K562 (cell line): ENCODE data around the gene TDRKH. TPM values are rescaled to one million over a fixed set of nuclear protein-coding genes. Genes with fewer than 3 reads are reported as not detected.

ENCODE experiments used
- ATAC-seq: fragments of 200-7000 bp; cut with Tn5 transposase; 3 replicates; pipeline ENCODE4 v1.9.1; 2020; ENCODE audit warnings: moderate library complexity
- BruUV-seq: library from RNA; stranded (reverse); fragments of 400-500 nt; replicated peaks from 2 replicates; lab custom pipeline; 2021; lab: Mats Ljungman, UMichigan
- CTCF ChIA-PET: fragments of 300-600 bp; formaldehyde crosslinking; extraction: SDS; loops from one replicate; lab custom pipeline; 2021; ENCODE audit warnings: low intra/inter-chr PET ratio; lab: Yijun Ruan, JAX
- POLR2A ChIA-PET: fragments of 300-600, 350-650 bp; sonication (Branson Sonifier 250); formaldehyde crosslinking; extraction: SDS; loops from one replicate; lab custom pipeline; 2021; ENCODE audit warnings: antibody characterized with exemption, inconsistent platforms; lab: Yijun Ruan, JAX
- DNase-seq, 4 experiments: peaks; one replicate each; pipeline versions ENCODE4 v3.0.0 to v3.0.0-alpha.2; 2011 to 2018; ENCODE audit warnings: low spot score in 3 of 4, mixed read lengths in 3 of 4; ENCODE audit errors: extremely low read depth in 1 of 4
- FAIRE-seq: peaks from 2 replicates; lab custom pipeline; 2011; peaks lifted over from hg19 to GRCh38; lab: Jason Lieb, UNC
- H2AFZ ChIP-seq: 2 replicates; pipeline ENCODE4 v1.6.0; 2011; ENCODE audit warnings: low read depth, low read length, control low read depth, inconsistent platforms
- H3K27ac ChIP-seq: fragments of 200-600 bp; 3 replicates; pipeline ENCODE4 v1.8.0; 2011; ENCODE audit warnings: low read depth, mild to moderate bottlenecking, control low read depth, inconsistent platforms, low read length, moderate library complexity, mixed read lengths; ENCODE audit errors: extremely low read depth
- H3K27me3 ChIP-seq, 2 experiments: fragments of 300-600 bp in 1 of 2; 2 replicates in 1 of 2; 3 replicates in 1 of 2; pipeline versions ENCODE4 v1.6.0 to v1.8.0; 2011; ENCODE audit warnings: inconsistent platforms in 2 of 2, low read length in 2 of 2, mild to moderate bottlenecking in 1 of 2, mixed read lengths in 1 of 2, moderate library complexity in 1 of 2; ENCODE audit not compliant: control insufficient read depth in 2 of 2, insufficient read depth in 2 of 2
- H3K36me3 ChIP-seq: fragments of 300-600 bp; 3 replicates; pipeline ENCODE4 v1.8.0; 2011; ENCODE audit warnings: mild to moderate bottlenecking, low read length, inconsistent platforms; ENCODE audit not compliant: control insufficient read depth, insufficient read depth
- H3K4me1 ChIP-seq, 2 experiments: fragments of 200-600 bp in 1 of 2; replicated peaks in 1 of 2; 2 replicates in 1 of 2; 3 replicates in 1 of 2; pipeline versions ENCODE4 v1.5.1 to v1.8.0; 2011; ENCODE audit warnings: inconsistent platforms in 2 of 2, low read length in 2 of 2, mild to moderate bottlenecking in 1 of 2, mixed read lengths in 1 of 2, moderate library complexity in 1 of 2; ENCODE audit not compliant: control insufficient read depth in 2 of 2, insufficient read depth in 2 of 2
- H3K4me2 ChIP-seq: 2 replicates; pipeline ENCODE4 v1.6.1; 2011; ENCODE audit warnings: low read length, control low read depth, inconsistent platforms, mixed read lengths; ENCODE audit not compliant: insufficient read depth
- H3K4me3 ChIP-seq: fragments of 200-600 bp; sonication (generic), shearing (Covaris generic); 2 replicates; pipeline ENCODE4 v1.5.1; 2016; ENCODE audit warnings: control low read depth, inconsistent platforms
- H3K79me2 ChIP-seq: fragments of 200-600 bp; 3 replicates; pipeline ENCODE4 v1.8.0; 2011; ENCODE audit warnings: low read length, inconsistent platforms; ENCODE audit not compliant: control insufficient read depth, insufficient read depth
- H3K9ac ChIP-seq, 2 experiments: 2 replicates each; pipeline versions ENCODE4 v1.6.0 to v1.6.1; 2011; ENCODE audit warnings: low read depth in 2 of 2, low read length in 2 of 2, control low read depth in 1 of 2, inconsistent platforms in 1 of 2, mild to moderate bottlenecking in 1 of 2, mixed read lengths in 1 of 2; ENCODE audit not compliant: insufficient read depth in 1 of 2
- H3K9me1 ChIP-seq: one replicate; pipeline ENCODE4 v1.6.0; 2011; ENCODE audit warnings: inconsistent platforms, mild to moderate bottlenecking, low read length, moderate library complexity; ENCODE audit not compliant: control insufficient read depth, insufficient read depth
- H3K9me3 ChIP-seq: replicated peaks from 2 replicates; pipeline ENCODE4 v1.5.1; 2011; ENCODE audit warnings: low read depth, low read length, inconsistent platforms; ENCODE audit not compliant: control insufficient read depth, insufficient read depth
- H4K20me1 ChIP-seq: replicated peaks from 2 replicates; pipeline ENCODE4 v1.6.1; 2011; ENCODE audit warnings: low read length, inconsistent platforms, mixed read lengths; ENCODE audit not compliant: control insufficient read depth, insufficient read depth
- ATF2 ChIP-seq: sonication (generic); formaldehyde crosslinking; IDR thresholded peaks from 2 replicates; pipeline ENCODE4 v1.8.1; 2022; ENCODE audit warnings: missing genetic modification reagents
- CTBP1 ChIP-seq: fragments of 450-650 bp; IDR thresholded peaks from 2 replicates; pipeline ENCODE4 v1.6.1; 2016; ENCODE audit warnings: borderline replicate concordance
- EGR1 ChIP-seq: fragments of 450-650 bp; conservative IDR thresholded peaks from 2 replicates; pipeline ENCODE4 v1.6.1; 2017; ENCODE audit warnings: mild to moderate bottlenecking
- KAT7 ChIP-seq: sonication (generic); formaldehyde crosslinking; IDR thresholded peaks from 2 replicates; pipeline ENCODE4 v1.8.0; 2022; ENCODE audit warnings: missing genetic modification reagents, mild to moderate bottlenecking, borderline replicate concordance
- MAFF ChIP-seq: IDR thresholded peaks from 2 replicates; pipeline ENCODE4 v1.6.1; 2012; ENCODE audit warnings: low read length, improper control_type of control experiment
- THRA ChIP-seq: fragments of 450-650 bp; IDR thresholded peaks from 2 replicates; pipeline ENCODE4 v1.6.1; 2017; ENCODE audit warnings: mild to moderate bottlenecking, moderate library complexity
- ZNF184 ChIP-seq: sonication (generic); formaldehyde crosslinking; IDR thresholded peaks from 2 replicates; pipeline ENCODE4 v1.5.0; 2020; ENCODE audit warnings: missing genetic modification reagents
- WGBS: fragments of 100-300 bp; shearing (Covaris generic); methylation state at CpG from one replicate; pipeline ENCODE4 v1.1.6; 2016; ENCODE audit warnings: low coverage, mixed read lengths; ENCODE audit not compliant: insufficient coverage; ENCODE audit errors: missing lambda C conversion rate; 5-methylcytosine and 5-hydroxymethylcytosine counted together
- in situ Hi-C: fragments of 300-500 bp; cut with MboI; formaldehyde crosslinking; loops from 4 replicates; pipeline ENCODE4 v1.15.0; 2018; ENCODE audit warnings: inconsistent platforms, mixed read lengths
- intact Hi-C: fragments of 100-400 bp; cut with micrococcal nuclease; formaldehyde crosslinking; loops from 2 replicates; pipeline ENCODE4 v1.14.2; 2022
- polyA plus RNA-seq, 8 experiments: library from polyadenylated mRNA; depleted of rRNA in 4 of 8; stranded (reverse) in 5 of 8; unstranded in 3 of 8; fragments of >200 nt; fragmentation: Nextera tagmentation in 2 of 8; fragmentation: Illumina TruSeq in 1 of 8; extraction: Ambion mirVana in 2 of 8; extraction: Trizol in 1 of 8; gene quantifications; 2 replicates each; pipeline versions ENCODE4 v1.2.1 to v1.2.3, GENCODE V29; 2011 to 2014; ENCODE audit warnings: inconsistent platforms in 1 of 8, missing spikeins in 1 of 8
- total RNA-seq, 7 experiments: library from RNA; depleted of rRNA in 6 of 7; stranded (reverse); fragments of >200 nt in 6 of 7; fragmentation: Illumina TruSeq in 2 of 7; extraction: Trizol in 2 of 7; gene quantifications; 2 replicates each; pipeline versions ENCODE4 v1.2.1 to v1.2.3, GENCODE V29; 2011 to 2021; ENCODE audit warnings: low replicate concordance in 1 of 7

TDRKH gene
- total and polyA plus RNA-seq, 9 of the 15 experiments (the other 6 are each of a cell fraction or from before 2014, with no cell fraction given) = 4.3 to 21.3 (median 8.4) TPM

GRCh38 chr1:151838222-151839081, 48.2 kb upstream of the TDRKH start:
- DNase-seq (no peak), FAIRE-seq (no peak), ATAC-seq (no peak)
- Histone ChIP-seq H3K9me3 (no peaks in the 10 kb centered on the region), H3K9me1 (no peaks in the 10 kb centered on the region), H3K27ac (no peak overlapping the region), H3K27me3 (peaks cover 4 to 12% of the 10 kb centered on the region in 2 experiments; a peak in 3 of 5 replicates), H3K9ac (no peak overlapping the region), H2AFZ (no peak overlapping the region), H3K4me1 (peaks cover 0 to 13% of the 10 kb centered on the region in 2 experiments; a peak in 2 of 5 replicates), H3K36me3 (no peaks in the 10 kb centered on the region), H3K79me2 (no peaks in the 10 kb centered on the region), H4K20me1 (no peaks in the 10 kb centered on the region), H3K4me2 (no peak overlapping the region), H3K4me3 (no peak overlapping the region)
- ChIA-PET POLR2A (no interaction called here), CTCF (interaction anchor here (2.7 kb wide), 1 partner anchor 146 kb away, joined by 26 read pairs; no protein-coding TSS in a partner anchor)
- WGBS = 79% methylated on average over 22 of the region's 117 CpGs
- no TSS peak for BruUV-seq
- intact Hi-C loops (loop anchor here (5.0 kb wide), 2 partner anchors 246 to 536 kb away; no protein-coding TSS in a partner anchor), in situ Hi-C loops (no loop called here)
- TF ChIP-seq KAT7 (no peak), THRA (no peak), EGR1 (no peak), ATF2 (no peak), MAFF (no peak), ZNF184 (CRISPR knock-in tag) (no peak), CTBP1 (no peak)
